ENCODE measurements around the gene AKAP6. TPM values are rescaled to one million over a fixed set of nuclear protein-coding genes. Genes with fewer than 3 reads are reported as not detected.

AKAP6 gene
- total RNA-seq, 1 experiment from 2014 or later = 1.1 TPM

DNA sequence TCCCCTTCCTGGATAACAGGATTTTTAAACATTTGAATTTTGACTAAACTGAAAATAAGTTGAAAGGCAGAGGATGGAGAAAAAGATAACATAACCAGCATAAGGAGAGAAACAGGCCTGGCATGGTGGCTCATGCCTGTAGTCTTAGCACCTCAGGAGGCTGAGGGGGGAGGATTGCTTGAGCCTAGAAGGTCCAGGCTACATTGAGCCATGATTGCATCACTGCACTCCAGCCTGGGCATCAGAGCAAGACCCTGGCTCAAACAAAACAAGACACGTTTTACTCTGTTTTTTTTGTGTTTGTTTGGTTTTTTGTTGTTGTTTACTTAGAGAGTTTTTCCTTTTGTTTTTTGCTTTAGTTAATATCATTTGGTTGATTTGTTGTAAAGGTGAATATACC is 8.7 kb downstream of the AKAP6 start:
- H4K20me1 ChIP-seq (ENCODE audit: control insufficient read depth, insufficient read depth, insufficient read length) = no peaks in the 10 kb centered on the region
- H2BK20ac ChIP-seq (ENCODE audit: low read depth, low read length, poor library complexity, severe bottlenecking) = no peak overlapping the region
- no peak overlapping the region for H3K4me3 Mint-ChIP-seq
- H2BK15ac ChIP-seq (ENCODE audit: low read depth, low read length) = no peak overlapping the region
- H3K27me3 ChIP-seq (ENCODE audit: insufficient read depth, low read length) = no peaks in the 10 kb centered on the region
- no peak overlapping the region for H3K23ac ChIP-seq (ENCODE audit: insufficient read length, low read depth, low read length)
- no peaks in the 10 kb centered on the region for H3K36me3 Mint-ChIP-seq (ENCODE audit: insufficient read depth in 1 of 3, low read depth in 3 of 3)
- H2BK5ac ChIP-seq (ENCODE audit: insufficient read length, low read length) = no peak overlapping the region
- H2BK120ac ChIP-seq (ENCODE audit: low read depth, low read length, poor library complexity, severe bottlenecking) = no peak overlapping the region
- no peak overlapping the region for H3K56ac ChIP-seq (ENCODE audit: insufficient read length, low read depth, low read length)
- no peak overlapping the region for H3K27ac Mint-ChIP-seq
- no peak overlapping the region for H4K5ac ChIP-seq (ENCODE audit: insufficient read length, low read depth, low read length)
- no peak overlapping the region for H2BK12ac ChIP-seq (ENCODE audit: insufficient read length, low read depth, low read length)
- no CpG with 5 or more reads among the region's 1 CpG for WGBS (ENCODE audit: extremely low coverage, insufficient read length, low lambda C conversion rate)
- no peaks in the 10 kb centered on the region for H3K79me2 ChIP-seq (ENCODE audit: insufficient read depth, low read length)
- H3K18ac ChIP-seq (ENCODE audit: insufficient read length, low read depth, low read length) = no peak overlapping the region
- no peaks in the 10 kb centered on the region for H3K79me1 ChIP-seq (ENCODE audit: insufficient read depth, low read depth, low read length, poor library complexity, severe bottlenecking)
- no peak overlapping the region for H3K27ac ChIP-seq (ENCODE audit: insufficient read length, low read depth, low read length)
- no peak overlapping the region for H2AFZ ChIP-seq (ENCODE audit: low read length)
- H3K4me2 ChIP-seq (ENCODE audit: insufficient read depth, insufficient read length, low read length) = no peak overlapping the region
- no peaks in the 10 kb centered on the region for H3K9me3 ChIP-seq (ENCODE audit: control insufficient read depth, low read depth, low read length)
- DNase-seq = no peak
- no peaks in the 10 kb centered on the region for H3K27me3 Mint-ChIP-seq (ENCODE audit: low read depth)
- H3K9ac ChIP-seq (ENCODE audit: extremely low read depth, insufficient read length, low read length) = no peak overlapping the region
- no peak overlapping the region for H4K91ac ChIP-seq (ENCODE audit: insufficient read length, low read depth, low read length)
- H2AK5ac ChIP-seq (ENCODE audit: insufficient read length, low read length) = no peak overlapping the region
- TF ChIP-seq, protein P1, sequence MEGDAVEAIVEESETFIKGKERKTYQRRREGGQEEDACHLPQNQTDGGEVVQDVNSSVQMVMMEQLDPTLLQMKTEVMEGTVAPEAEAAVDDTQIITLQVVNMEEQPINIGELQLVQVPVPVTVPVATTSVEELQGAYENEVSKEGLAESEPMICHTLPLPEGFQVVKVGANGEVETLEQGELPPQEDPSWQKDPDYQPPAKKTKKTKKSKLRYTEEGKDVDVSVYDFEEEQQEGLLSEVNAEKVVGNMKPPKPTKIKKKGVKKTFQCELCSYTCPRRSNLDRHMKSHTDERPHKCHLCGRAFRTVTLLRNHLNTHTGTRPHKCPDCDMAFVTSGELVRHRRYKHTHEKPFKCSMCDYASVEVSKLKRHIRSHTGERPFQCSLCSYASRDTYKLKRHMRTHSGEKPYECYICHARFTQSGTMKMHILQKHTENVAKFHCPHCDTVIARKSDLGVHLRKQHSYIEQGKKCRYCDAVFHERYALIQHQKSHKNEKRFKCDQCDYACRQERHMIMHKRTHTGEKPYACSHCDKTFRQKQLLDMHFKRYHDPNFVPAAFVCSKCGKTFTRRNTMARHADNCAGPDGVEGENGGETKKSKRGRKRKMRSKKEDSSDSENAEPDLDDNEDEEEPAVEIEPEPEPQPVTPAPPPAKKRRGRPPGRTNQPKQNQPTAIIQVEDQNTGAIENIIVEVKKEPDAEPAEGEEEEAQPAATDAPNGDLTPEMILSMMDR (conservative IDR thresholded peaks at IDR 0.05) = no peak
- H4K8ac ChIP-seq (replicated peaks; ENCODE audit: insufficient read length, low read depth, low read length) = no peak overlapping the region
- H3K4me1 ChIP-seq (ENCODE audit: insufficient read depth, low read length) = 0 out of 2 replicates have a peak, but pooled peaks cover 2% of the 10 kb centered on the region
- no peaks in the 10 kb centered on the region for H3K9me3 Mint-ChIP-seq
- no peak overlapping the region for H3K4ac ChIP-seq (ENCODE audit: low read depth, low read length)
- H3K4me1 Mint-ChIP-seq = peaks cover 18 to 23% of the 10 kb centered on the region in 2 experiments
- no peak overlapping the region for H3T11ph ChIP-seq (ENCODE audit: low read length)
- no peak overlapping the region for H3K14ac ChIP-seq (ENCODE audit: insufficient read depth, low read length)
- H3K23me2 ChIP-seq (ENCODE audit: insufficient read length, low read depth, low read length, poor library complexity, severe bottlenecking) = no peaks in the 10 kb centered on the region

Measured in H9 (cell line).